ENCODE measurements around the gene SLC25A47. TPM values are rescaled to one million over a fixed set of nuclear protein-coding genes. Genes with fewer than 3 reads are reported as not detected.

SLC25A47 gene
- total and polyA plus RNA-seq, 9 of the 15 experiments (the other 6 are each of a cell fraction or from before 2014, with no cell fraction given): 0.09 to 0.23 (median 0.22) TPM; not detected in 6

DNA sequence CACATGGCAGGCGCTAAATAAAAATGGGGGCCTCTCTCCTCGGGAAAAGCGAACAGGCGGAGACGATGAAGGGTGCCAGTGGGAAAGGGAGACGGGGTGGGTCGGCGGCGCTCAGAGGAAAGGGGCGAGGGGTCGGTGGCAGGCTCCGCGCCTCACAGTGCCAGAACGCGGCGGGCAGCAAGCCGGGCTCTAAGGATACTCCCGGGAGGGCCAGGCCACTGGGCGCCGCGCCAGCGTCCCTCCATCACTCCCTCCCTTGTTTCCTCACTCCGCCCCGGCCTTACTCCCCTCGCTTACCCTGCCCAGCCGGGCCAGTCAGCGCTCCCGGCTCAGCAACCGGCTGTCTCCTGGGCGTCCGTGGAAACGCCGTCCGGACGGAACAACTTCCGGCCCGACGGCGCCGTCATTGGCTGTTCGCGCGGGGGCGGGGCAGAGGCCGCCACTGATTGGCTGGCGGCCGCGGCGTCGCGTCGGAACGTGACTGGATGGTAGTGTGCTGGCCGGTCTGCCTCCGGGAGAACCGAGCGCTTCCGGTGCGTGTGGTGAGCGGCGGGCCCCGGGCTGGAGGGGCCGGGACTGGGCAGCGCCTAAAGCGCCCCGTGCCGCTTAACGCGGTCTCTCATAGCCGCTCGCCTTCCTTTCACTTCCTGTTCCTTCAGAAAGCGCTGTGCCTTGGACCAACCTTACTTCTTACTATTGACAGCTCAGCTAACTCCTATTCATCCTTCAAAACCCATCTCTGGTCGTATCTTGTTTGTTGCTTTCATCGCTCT, 53.0 kb downstream of the SLC25A47 start, which contains the start of gene WDR25 (continued):
- TF ChIP-seq PML (IDR thresholded peaks at IDR 0.05; ENCODE audit: low read length) (peak; percentile 12; the same call in 1 of the 2 replicates), MAZ (CRISPR knock-in tag; conservative IDR thresholded peaks at IDR 0.05 in 1 of 2, IDR thresholded peaks at IDR 0.05 in 1 of 2) (peak; percentile 70 to 84; a peak in 3 of 4 replicates), HDAC1 (IDR thresholded peaks at IDR 0.05) (peak in 1 of 2 experiments; percentile 76; a peak in 2 of 4 replicates), ESRRA (IDR thresholded peaks at IDR 0.05; ENCODE audit: borderline replicate concordance, low read depth) (peak; percentile 53; the same call in 1 of the 2 replicates), NCOA1 (IDR thresholded peaks at IDR 0.05; ENCODE audit: low read depth) (peak; percentile 92), U2AF1 (optimal IDR thresholded peaks at IDR 0.05; ENCODE audit: low read depth, low read length) (peak; percentile 67), ZNF589 (CRISPR knock-in tag; IDR thresholded peaks at IDR 0.05; ENCODE audit: low read depth) (peak; percentile 37; the same call in 1 of the 2 replicates), ZBTB12 (CRISPR knock-in tag; IDR thresholded peaks at IDR 0.05) (peak; percentile 61), BHLHE40 (IDR thresholded peaks at IDR 0.05; ENCODE audit: low read length) (peak; percentile 36; the same call in 1 of the 2 replicates), ZBTB17 (CRISPR knock-in tag; IDR thresholded peaks at IDR 0.05) (peak; percentile 70; the same call in 1 of the 2 replicates), PCBP2 (IDR thresholded peaks at IDR 0.05; ENCODE audit: low read depth, low read length, poor library complexity, severe bottlenecking) (peak; percentile 43), CXXC5 (CRISPR knock-in tag; IDR thresholded peaks at IDR 0.05) (peak; percentile 98), FOXK2 (conservative IDR thresholded peaks at IDR 0.05 in 1 of 2, IDR thresholded peaks at IDR 0.05 in 1 of 2; ENCODE audit: low read depth in 2 of 2) (peak; percentile 49 to 66; a peak in 1 of 4 replicates), YY1 (IDR thresholded peaks at IDR 0.05; ENCODE audit: borderline replicate concordance in 1 of 3, control insufficient read depth in 1 of 3, extremely low read depth in 1 of 3, insufficient read depth in 3 of 3, insufficient read length in 1 of 3, insufficient replicate concordance in 2 of 3, low read depth in 1 of 3, low read length in 2 of 3) (peak in 1 of 3 experiments; percentile 68), KLF1 (tag; IDR thresholded peaks at IDR 0.05) (no peak)
- TF ChIP-seq, protein P1, sequence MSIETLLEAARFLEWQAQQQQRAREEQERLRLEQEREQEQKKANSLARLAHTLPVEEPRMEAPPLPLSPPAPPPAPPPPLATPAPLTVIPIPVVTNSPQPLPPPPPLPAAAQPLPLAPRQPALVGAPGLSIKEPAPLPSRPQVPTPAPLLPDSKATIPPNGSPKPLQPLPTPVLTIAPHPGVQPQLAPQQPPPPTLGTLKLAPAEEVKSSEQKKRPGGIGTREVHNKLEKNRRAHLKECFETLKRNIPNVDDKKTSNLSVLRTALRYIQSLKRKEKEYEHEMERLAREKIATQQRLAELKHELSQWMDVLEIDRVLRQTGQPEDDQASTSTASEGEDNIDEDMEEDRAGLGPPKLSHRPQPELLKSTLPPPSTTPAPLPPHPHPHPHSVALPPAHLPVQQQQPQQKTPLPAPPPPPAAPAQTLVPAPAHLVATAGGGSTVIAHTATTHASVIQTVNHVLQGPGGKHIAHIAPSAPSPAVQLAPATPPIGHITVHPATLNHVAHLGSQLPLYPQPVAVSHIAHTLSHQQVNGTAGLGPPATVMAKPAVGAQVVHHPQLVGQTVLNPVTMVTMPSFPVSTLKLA (conservative IDR thresholded peaks at IDR 0.05): peak; percentile 81 to 95
- TF ChIP-seq, protein P2, sequence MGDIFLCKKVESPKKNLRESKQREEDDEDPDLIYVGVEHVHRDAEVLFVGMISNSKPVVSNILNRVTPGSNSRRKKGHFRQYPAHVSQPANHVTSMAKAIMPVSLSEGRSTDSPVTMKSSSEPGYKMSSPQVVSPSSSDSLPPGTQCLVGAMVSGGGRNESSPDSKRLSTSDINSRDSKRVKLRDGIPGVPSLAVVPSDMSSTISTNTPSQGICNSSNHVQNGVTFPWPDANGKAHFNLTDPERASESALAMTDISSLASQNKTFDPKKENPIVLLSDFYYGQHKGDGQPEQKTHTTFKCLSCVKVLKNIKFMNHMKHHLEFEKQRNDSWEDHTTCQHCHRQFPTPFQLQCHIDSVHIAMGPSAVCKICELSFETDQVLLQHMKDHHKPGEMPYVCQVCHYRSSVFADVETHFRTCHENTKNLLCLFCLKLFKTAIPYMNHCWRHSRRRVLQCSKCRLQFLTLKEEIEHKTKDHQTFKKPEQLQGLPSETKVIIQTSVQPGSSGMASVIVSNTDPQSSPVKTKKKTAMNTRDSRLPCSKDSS (IDR thresholded peaks at IDR 0.05; ENCODE audit: low read depth, partially characterized antibody): no peak
- TF ChIP-seq, protein P3, sequence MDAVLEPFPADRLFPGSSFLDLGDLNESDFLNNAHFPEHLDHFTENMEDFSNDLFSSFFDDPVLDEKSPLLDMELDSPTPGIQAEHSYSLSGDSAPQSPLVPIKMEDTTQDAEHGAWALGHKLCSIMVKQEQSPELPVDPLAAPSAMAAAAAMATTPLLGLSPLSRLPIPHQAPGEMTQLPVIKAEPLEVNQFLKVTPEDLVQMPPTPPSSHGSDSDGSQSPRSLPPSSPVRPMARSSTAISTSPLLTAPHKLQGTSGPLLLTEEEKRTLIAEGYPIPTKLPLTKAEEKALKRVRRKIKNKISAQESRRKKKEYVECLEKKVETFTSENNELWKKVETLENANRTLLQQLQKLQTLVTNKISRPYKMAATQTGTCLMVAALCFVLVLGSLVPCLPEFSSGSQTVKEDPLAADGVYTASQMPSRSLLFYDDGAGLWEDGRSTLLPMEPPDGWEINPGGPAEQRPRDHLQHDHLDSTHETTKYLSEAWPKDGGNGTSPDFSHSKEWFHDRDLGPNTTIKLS (IDR thresholded peaks at IDR 0.05; ENCODE audit: borderline replicate concordance, low read depth): peak; percentile 49; the same call in 1 of the 2 replicates

All from K562 (cell line).